AG04449 (cell line): ENCODE data around the gene FBXO31.

Experiments
- CTCF ChIA-PET: fragments of 350-600 bp; formaldehyde crosslinking; extraction: SDS; loops from one replicate; lab custom pipeline; 2021; ENCODE audit warnings: antibody characterized with exemption; lab: Yijun Ruan, JAX
- POLR2A ChIA-PET: fragments of 400-600, 350-600 bp; formaldehyde crosslinking; extraction: SDS; loops from one replicate; lab custom pipeline; 2020; ENCODE audit warnings: antibody characterized with exemption, inconsistent platforms; lab: Yijun Ruan, JAX
- DNase-seq: peaks from one replicate; pipeline ENCODE4 v3.0.0-alpha.2; 2010; ENCODE audit warnings: low read depth, low spot score
- H3K4me3 ChIP-seq: 2 replicates; pipeline ENCODE4 v1.5.1; 2011; ENCODE audit warnings: low read depth, mild to moderate bottlenecking, control low read depth, low read length
- TF ChIP-seq, protein P1 (sequence below): IDR thresholded peaks from one replicate; pipeline ENCODE4 v1.5.1; 2011; ENCODE audit warnings: mild to moderate bottlenecking, moderate library complexity, low read length, control low read depth, inconsistent platforms; ENCODE audit not compliant: insufficient read depth; ENCODE audit errors: missing control alignments

FBXO31 gene

DNA sequence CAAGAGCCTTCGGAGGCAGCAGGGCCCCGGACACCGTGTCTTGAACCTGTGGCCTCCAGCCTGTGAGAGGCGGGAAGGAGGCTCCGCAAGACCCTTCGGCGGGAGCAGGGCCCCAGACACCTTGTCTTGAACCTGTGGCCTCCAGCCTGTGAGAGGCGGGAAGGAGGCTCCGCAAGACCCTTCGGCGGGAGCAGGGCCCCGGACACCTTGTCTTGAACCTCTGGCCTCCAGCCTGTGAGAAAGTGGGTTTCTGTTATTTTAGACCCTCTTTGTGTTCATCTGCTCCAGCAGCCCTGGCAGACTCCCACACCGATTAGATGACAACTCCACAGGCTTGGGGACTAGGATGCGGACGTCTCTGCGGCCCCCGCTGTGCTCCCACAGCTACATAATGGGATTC, 30.0 kb downstream of the FBXO31 start:
- CTCF ChIA-PET = no interaction called here
- TF ChIP-seq, protein P1, sequence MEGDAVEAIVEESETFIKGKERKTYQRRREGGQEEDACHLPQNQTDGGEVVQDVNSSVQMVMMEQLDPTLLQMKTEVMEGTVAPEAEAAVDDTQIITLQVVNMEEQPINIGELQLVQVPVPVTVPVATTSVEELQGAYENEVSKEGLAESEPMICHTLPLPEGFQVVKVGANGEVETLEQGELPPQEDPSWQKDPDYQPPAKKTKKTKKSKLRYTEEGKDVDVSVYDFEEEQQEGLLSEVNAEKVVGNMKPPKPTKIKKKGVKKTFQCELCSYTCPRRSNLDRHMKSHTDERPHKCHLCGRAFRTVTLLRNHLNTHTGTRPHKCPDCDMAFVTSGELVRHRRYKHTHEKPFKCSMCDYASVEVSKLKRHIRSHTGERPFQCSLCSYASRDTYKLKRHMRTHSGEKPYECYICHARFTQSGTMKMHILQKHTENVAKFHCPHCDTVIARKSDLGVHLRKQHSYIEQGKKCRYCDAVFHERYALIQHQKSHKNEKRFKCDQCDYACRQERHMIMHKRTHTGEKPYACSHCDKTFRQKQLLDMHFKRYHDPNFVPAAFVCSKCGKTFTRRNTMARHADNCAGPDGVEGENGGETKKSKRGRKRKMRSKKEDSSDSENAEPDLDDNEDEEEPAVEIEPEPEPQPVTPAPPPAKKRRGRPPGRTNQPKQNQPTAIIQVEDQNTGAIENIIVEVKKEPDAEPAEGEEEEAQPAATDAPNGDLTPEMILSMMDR = no peak
- DNase-seq = no peak
- H3K4me3 ChIP-seq = no peak overlapping the region
- POLR2A ChIA-PET = no interaction called here

DNA sequence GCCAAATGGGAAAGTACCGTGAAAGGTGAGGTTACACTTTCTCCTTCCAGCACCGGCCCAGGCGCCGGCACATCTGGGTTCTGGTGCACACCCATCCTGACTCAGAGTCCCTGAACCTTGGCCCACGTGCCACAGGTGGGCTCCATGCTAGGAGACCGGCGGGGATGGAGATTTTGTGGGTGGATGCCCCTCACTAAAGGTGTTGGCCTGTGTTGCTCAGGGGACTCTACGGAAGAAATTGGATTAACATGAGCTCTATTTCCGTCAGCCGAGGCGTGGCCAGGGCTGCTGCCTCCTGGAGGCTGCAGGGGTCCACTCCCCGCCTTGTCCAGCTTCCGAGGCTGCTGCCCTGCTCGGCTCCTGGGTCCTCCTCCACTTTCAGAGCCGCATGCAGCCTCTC, 30.8 kb downstream of the FBXO31 start:
- CTCF ChIA-PET = no interaction called here
- POLR2A ChIA-PET = no interaction called here
- DNase-seq = no peak
- TF ChIP-seq, protein P1 = no peak
- H3K4me3 ChIP-seq = no peak overlapping the region

DNA sequence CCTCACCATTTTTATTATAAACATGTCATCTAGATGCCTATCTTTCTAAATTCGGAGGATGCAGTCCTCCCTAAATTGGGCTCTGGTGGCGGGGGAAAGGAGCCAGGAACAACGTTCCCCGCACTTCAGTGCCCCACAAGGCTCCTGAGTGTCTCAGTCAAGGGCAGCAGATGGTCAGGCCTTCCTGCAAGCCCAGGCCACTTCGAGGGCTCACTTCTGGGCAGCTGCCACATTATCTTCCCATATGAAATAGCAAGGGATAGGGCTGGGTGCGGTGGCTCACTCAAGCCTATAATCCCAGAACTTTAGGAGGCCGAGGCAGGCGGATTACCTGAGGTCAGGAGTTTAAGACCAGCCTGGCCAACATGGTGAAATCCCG, 32.3 kb downstream of the FBXO31 start:
- TF ChIP-seq, protein P1 = no peak
- POLR2A ChIA-PET = no interaction called here
- no peak overlapping the region for H3K4me3 ChIP-seq
- no peak for DNase-seq
- CTCF ChIA-PET = interaction anchor here (0.7 kb wide), 1 partner anchor 34 kb away, joined by 4 read pairs; the partner anchor contains the start of gene C16orf95

DNA sequence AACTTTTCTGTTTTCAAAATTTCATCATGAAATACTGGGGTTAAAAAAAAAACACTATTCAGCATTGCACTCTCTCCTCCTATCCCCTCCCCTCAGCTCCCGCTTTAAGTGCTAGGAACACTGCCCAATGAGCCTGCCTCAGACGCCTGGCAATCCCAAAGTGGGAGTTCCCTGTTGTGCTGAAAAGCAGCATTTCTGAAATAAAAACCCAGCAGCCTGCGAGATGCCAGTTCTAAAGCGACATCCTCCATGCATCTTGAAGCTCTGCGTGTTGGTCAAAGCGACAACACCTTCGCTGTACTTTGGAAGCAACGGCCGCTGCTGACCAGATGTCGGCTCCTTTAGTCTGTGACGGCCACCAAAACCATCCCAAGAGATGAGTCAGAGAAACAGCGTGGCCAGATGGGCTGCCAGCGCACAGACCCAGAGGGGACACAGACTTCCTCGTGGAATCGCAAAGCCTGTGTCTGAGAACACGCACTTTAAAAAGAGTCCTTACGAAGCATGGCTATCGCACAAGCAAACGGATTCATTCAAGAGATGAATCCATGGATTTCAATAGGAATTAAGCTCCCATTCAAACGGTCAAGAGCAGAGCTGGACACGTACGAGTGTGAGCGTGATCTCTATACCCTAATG, 32.8 kb downstream of the FBXO31 start:
- no peak overlapping the region; the same call in 1 of the 2 replicates for H3K4me3 ChIP-seq
- CTCF ChIA-PET = interaction anchor here (0.7 to 1.5 kb wide), 2 partner anchors 11 to 34 kb away, joined by 3 to 4 read pairs; partner anchors contain the start of gene C16orf95
- TF ChIP-seq, protein P1 = no peak
- POLR2A ChIA-PET = no interaction called here
- DNase-seq = no peak

DNA sequence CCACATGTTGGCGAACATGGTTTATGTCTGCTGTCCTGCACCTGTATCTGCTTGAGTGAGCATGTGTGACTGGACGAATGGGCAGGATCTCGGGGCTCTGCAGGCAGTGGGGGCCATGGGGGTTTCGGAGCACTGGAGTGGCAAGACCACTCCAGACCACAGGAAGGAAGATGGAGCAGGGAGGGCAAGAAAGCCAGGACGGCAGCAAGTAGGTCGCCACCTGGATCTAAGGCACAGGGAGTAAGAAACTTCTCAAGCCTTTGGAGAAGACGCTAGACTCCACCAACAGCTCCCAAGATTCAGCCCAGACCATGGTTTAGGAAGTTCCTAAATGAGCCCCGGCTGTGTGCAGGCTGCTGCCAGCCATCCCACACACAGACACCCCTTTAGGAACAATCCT, 33.5 kb downstream of the FBXO31 start:
- POLR2A ChIA-PET = no interaction called here
- TF ChIP-seq, protein P1 = no peak
- CTCF ChIA-PET = interaction anchor here (1.5 kb wide), 2 partner anchors 10 to 25 kb away, joined by 3 read pairs; no protein-coding TSS in a partner anchor
- H3K4me3 ChIP-seq = no peak overlapping the region
- no peak for DNase-seq

DNA sequence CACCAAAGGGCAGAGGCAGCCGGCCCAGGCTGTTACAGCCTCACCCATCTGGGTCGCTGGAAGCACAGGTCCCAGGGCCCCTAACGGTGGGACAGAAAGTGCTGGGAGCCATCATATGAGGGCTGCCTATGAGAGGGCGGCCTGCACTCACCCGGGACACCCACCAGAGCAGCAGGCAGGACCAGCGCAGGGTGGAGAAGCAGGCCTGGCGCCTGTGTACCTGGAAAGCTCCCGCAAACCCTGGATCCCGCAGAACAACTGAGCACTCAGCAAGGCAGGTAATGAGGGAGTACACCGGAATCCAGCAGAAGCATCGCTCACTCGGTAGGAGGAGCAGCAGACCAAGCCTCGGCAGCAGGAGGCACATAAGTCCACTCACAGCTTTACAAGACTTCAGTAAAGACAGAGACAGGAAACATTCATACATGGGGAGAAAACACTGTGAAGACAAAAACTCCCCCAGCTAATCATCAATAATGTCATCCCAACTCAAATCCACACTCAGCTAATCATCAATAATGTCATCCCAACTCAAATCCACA, 34.9 kb downstream of the FBXO31 start:
- CTCF ChIA-PET = interaction anchor here (0.6 to 1.5 kb wide), 4 partner anchors 9 to 23 kb away, joined by 3 read pairs; no protein-coding TSS in a partner anchor
- DNase-seq = no peak
- POLR2A ChIA-PET = no interaction called here
- no peak overlapping the region for H3K4me3 ChIP-seq
- TF ChIP-seq, protein P1 = no peak
